K562 (cell line): ENCODE results near the gene GPR37. TPM values are rescaled to one million over a fixed set of nuclear protein-coding genes. Genes with fewer than 3 reads are reported as not detected.

ENCODE experiments used
- ATAC-seq: fragments of 200-7000 bp; cut with Tn5 transposase; 3 replicates; pipeline ENCODE4 v1.9.1; 2020; ENCODE audit warnings: moderate library complexity
- BruUV-seq: library from RNA; stranded (reverse); fragments of 400-500 nt; replicated peaks from 2 replicates; lab custom pipeline; 2021; lab: Mats Ljungman, UMichigan
- CTCF ChIA-PET: fragments of 300-600 bp; formaldehyde crosslinking; extraction: SDS; loops from one replicate; lab custom pipeline; 2021; ENCODE audit warnings: low intra/inter-chr PET ratio; lab: Yijun Ruan, JAX
- POLR2A ChIA-PET: fragments of 300-600, 350-650 bp; sonication (Branson Sonifier 250); formaldehyde crosslinking; extraction: SDS; loops from one replicate; lab custom pipeline; 2021; ENCODE audit warnings: antibody characterized with exemption, inconsistent platforms; lab: Yijun Ruan, JAX
- DNase-seq, 4 experiments: peaks; one replicate each; pipeline versions ENCODE4 v3.0.0 to v3.0.0-alpha.2; 2011 to 2018; ENCODE audit warnings: low spot score in 3 of 4, mixed read lengths in 3 of 4; ENCODE audit errors: extremely low read depth in 1 of 4
- FAIRE-seq: peaks from 2 replicates; lab custom pipeline; 2011; peaks lifted over from hg19 to GRCh38; lab: Jason Lieb, UNC
- H2AFZ ChIP-seq: 2 replicates; pipeline ENCODE4 v1.6.0; 2011; ENCODE audit warnings: low read depth, low read length, control low read depth, inconsistent platforms
- H3K27ac ChIP-seq: fragments of 200-600 bp; 3 replicates; pipeline ENCODE4 v1.8.0; 2011; ENCODE audit warnings: low read depth, mild to moderate bottlenecking, control low read depth, inconsistent platforms, low read length, moderate library complexity, mixed read lengths; ENCODE audit errors: extremely low read depth
- H3K27me3 ChIP-seq, 2 experiments: fragments of 300-600 bp in 1 of 2; 2 replicates in 1 of 2; 3 replicates in 1 of 2; pipeline versions ENCODE4 v1.6.0 to v1.8.0; 2011; ENCODE audit warnings: inconsistent platforms in 2 of 2, low read length in 2 of 2, mild to moderate bottlenecking in 1 of 2, mixed read lengths in 1 of 2, moderate library complexity in 1 of 2; ENCODE audit not compliant: control insufficient read depth in 2 of 2, insufficient read depth in 2 of 2
- H3K36me3 ChIP-seq: fragments of 300-600 bp; 3 replicates; pipeline ENCODE4 v1.8.0; 2011; ENCODE audit warnings: mild to moderate bottlenecking, low read length, inconsistent platforms; ENCODE audit not compliant: control insufficient read depth, insufficient read depth
- H3K4me1 ChIP-seq, 2 experiments: fragments of 200-600 bp in 1 of 2; replicated peaks in 1 of 2; 2 replicates in 1 of 2; 3 replicates in 1 of 2; pipeline versions ENCODE4 v1.5.1 to v1.8.0; 2011; ENCODE audit warnings: inconsistent platforms in 2 of 2, low read length in 2 of 2, mild to moderate bottlenecking in 1 of 2, mixed read lengths in 1 of 2, moderate library complexity in 1 of 2; ENCODE audit not compliant: control insufficient read depth in 2 of 2, insufficient read depth in 2 of 2
- H3K4me2 ChIP-seq: 2 replicates; pipeline ENCODE4 v1.6.1; 2011; ENCODE audit warnings: low read length, control low read depth, inconsistent platforms, mixed read lengths; ENCODE audit not compliant: insufficient read depth
- H3K4me3 ChIP-seq: fragments of 200-600 bp; sonication (generic), shearing (Covaris generic); 2 replicates; pipeline ENCODE4 v1.5.1; 2016; ENCODE audit warnings: control low read depth, inconsistent platforms
- H3K79me2 ChIP-seq: fragments of 200-600 bp; 3 replicates; pipeline ENCODE4 v1.8.0; 2011; ENCODE audit warnings: low read length, inconsistent platforms; ENCODE audit not compliant: control insufficient read depth, insufficient read depth
- H3K9ac ChIP-seq, 2 experiments: 2 replicates each; pipeline versions ENCODE4 v1.6.0 to v1.6.1; 2011; ENCODE audit warnings: low read depth in 2 of 2, low read length in 2 of 2, control low read depth in 1 of 2, inconsistent platforms in 1 of 2, mild to moderate bottlenecking in 1 of 2, mixed read lengths in 1 of 2; ENCODE audit not compliant: insufficient read depth in 1 of 2
- H3K9me1 ChIP-seq: one replicate; pipeline ENCODE4 v1.6.0; 2011; ENCODE audit warnings: inconsistent platforms, mild to moderate bottlenecking, low read length, moderate library complexity; ENCODE audit not compliant: control insufficient read depth, insufficient read depth
- H3K9me3 ChIP-seq: replicated peaks from 2 replicates; pipeline ENCODE4 v1.5.1; 2011; ENCODE audit warnings: low read depth, low read length, inconsistent platforms; ENCODE audit not compliant: control insufficient read depth, insufficient read depth
- H4K20me1 ChIP-seq: replicated peaks from 2 replicates; pipeline ENCODE4 v1.6.1; 2011; ENCODE audit warnings: low read length, inconsistent platforms, mixed read lengths; ENCODE audit not compliant: control insufficient read depth, insufficient read depth
- CBFA2T3 ChIP-seq: fragments of 450-650 bp; IDR thresholded peaks from 2 replicates; pipeline ENCODE4 v1.6.1; 2017
- CHD1 ChIP-seq: fragments of 200-600 bp; sonication (generic); IDR thresholded peaks from one replicate; pipeline ENCODE4 v1.6.1; 2012; ENCODE audit warnings: mild to moderate bottlenecking, moderate library complexity, low read length, inconsistent platforms
- ERF ChIP-seq: fragments of 450-650 bp; formaldehyde crosslinking; IDR thresholded peaks from 2 replicates; pipeline ENCODE4 v1.4.0; 2020; ENCODE audit warnings: mild to moderate bottlenecking, mixed read lengths
- ESRRB ChIP-seq: fragments of 250-450 bp; sonication (Bioruptor Pico); IDR thresholded peaks from 2 replicates; pipeline ENCODE4 v1.5.0; 2020; ENCODE audit warnings: mild to moderate bottlenecking, moderate library complexity, borderline replicate concordance
- ETV6 ChIP-seq, 3 experiments: fragments of 150-350 bp in 1 of 3; sonication (generic) in 1 of 3; formaldehyde crosslinking in 1 of 3; IDR thresholded peaks; 2 replicates each; pipeline versions ENCODE4 v1.6.1 to v1.8.0; 2014 to 2022; ENCODE audit warnings: borderline replicate concordance in 2 of 3, low read depth in 2 of 3, antibody characterized with exemption in 1 of 3, low read length in 1 of 3, mild to moderate bottlenecking in 1 of 3, missing genetic modification reagents in 1 of 3
- FOS ChIP-seq: IDR thresholded peaks from 3 replicates; pipeline ENCODE4 v1.6.1; 2011; ENCODE audit not compliant: insufficient read length; ENCODE audit errors: extremely low read depth
- HIVEP1 ChIP-seq: fragments of 250-450 bp; sonication (Bioruptor Pico); IDR thresholded peaks from 2 replicates; pipeline ENCODE4 v1.4.0; 2020; ENCODE audit warnings: mild to moderate bottlenecking
- NCOR1 ChIP-seq: fragments of 450-650 bp; IDR thresholded peaks from 2 replicates; pipeline ENCODE4 v1.6.1; 2016; ENCODE audit warnings: mild to moderate bottlenecking, moderate library complexity
- SMAD1 ChIP-seq: fragments of 150-350 bp; IDR thresholded peaks from 2 replicates; pipeline ENCODE4 v1.6.1; 2014; ENCODE audit warnings: low read length, low read depth; ENCODE audit not compliant: partially characterized antibody
- TEAD2 ChIP-seq: fragments of 450-650 bp; IDR thresholded peaks from 2 replicates; pipeline ENCODE4 v1.6.1; 2016; ENCODE audit warnings: missing genetic modification characterization, control low read depth, missing compliant biosample characterization
- ZBED1 ChIP-seq: IDR thresholded peaks from 2 replicates; pipeline ENCODE4 v1.6.1; 2014
- ZBTB2 ChIP-seq: fragments of 450-650 bp; IDR thresholded peaks from 2 replicates; pipeline ENCODE4 v1.6.1; 2016; ENCODE audit warnings: antibody characterized with exemption
- ZNF197 ChIP-seq: fragments of 200-800 bp; sonication (Bioruptor generic); IDR thresholded peaks from 2 replicates; pipeline ENCODE4 v1.6.1; 2016; ENCODE audit warnings: low read depth, missing genetic modification characterization, missing compliant biosample characterization
- ZNF561 ChIP-seq: fragments of 450-650 bp; formaldehyde crosslinking; conservative IDR thresholded peaks from 2 replicates; pipeline ENCODE4 v1.4.0; 2020; ENCODE audit warnings: mild to moderate bottlenecking, moderate library complexity
- WGBS: fragments of 100-300 bp; shearing (Covaris generic); methylation state at CpG from one replicate; pipeline ENCODE4 v1.1.6; 2016; ENCODE audit warnings: low coverage, mixed read lengths; ENCODE audit not compliant: insufficient coverage; ENCODE audit errors: missing lambda C conversion rate; 5-methylcytosine and 5-hydroxymethylcytosine counted together
- in situ Hi-C: fragments of 300-500 bp; cut with MboI; formaldehyde crosslinking; loops from 4 replicates; pipeline ENCODE4 v1.15.0; 2018; ENCODE audit warnings: inconsistent platforms, mixed read lengths
- intact Hi-C: fragments of 100-400 bp; cut with micrococcal nuclease; formaldehyde crosslinking; loops from 2 replicates; pipeline ENCODE4 v1.14.2; 2022
- polyA plus RNA-seq, 8 experiments: library from polyadenylated mRNA; depleted of rRNA in 4 of 8; stranded (reverse) in 5 of 8; unstranded in 3 of 8; fragments of >200 nt; fragmentation: Nextera tagmentation in 2 of 8; fragmentation: Illumina TruSeq in 1 of 8; extraction: Ambion mirVana in 2 of 8; extraction: Trizol in 1 of 8; gene quantifications; 2 replicates each; pipeline versions ENCODE4 v1.2.1 to v1.2.3, GENCODE V29; 2011 to 2014; ENCODE audit warnings: inconsistent platforms in 1 of 8, missing spikeins in 1 of 8
- total RNA-seq, 7 experiments: library from RNA; depleted of rRNA in 6 of 7; stranded (reverse); fragments of >200 nt in 6 of 7; fragmentation: Illumina TruSeq in 2 of 7; extraction: Trizol in 2 of 7; gene quantifications; 2 replicates each; pipeline versions ENCODE4 v1.2.1 to v1.2.3, GENCODE V29; 2011 to 2021; ENCODE audit warnings: low replicate concordance in 1 of 7

GPR37 gene
- total and polyA plus RNA-seq, 9 of the 15 experiments (the other 6 are each of a cell fraction or from before 2014, with no cell fraction given), result 0.03 TPM; not detected in 8

- TF ChIP-seq ZNF197 (no peak), FOS (no peak), ZBTB2 (no peak), ETV6 (IDR thresholded peaks at IDR 0.05; ENCODE audit: borderline replicate concordance in 1 of 2, low read depth in 2 of 2, low read length in 1 of 2) (no peak), ETV6 (CRISPR knock-in tag; IDR thresholded peaks at IDR 0.05; ENCODE audit: borderline replicate concordance) (no peak)
Observed at GRCh38 chr7:124761164-124761715, 4.4 kb downstream of the GPR37 start (continued).

DNA sequence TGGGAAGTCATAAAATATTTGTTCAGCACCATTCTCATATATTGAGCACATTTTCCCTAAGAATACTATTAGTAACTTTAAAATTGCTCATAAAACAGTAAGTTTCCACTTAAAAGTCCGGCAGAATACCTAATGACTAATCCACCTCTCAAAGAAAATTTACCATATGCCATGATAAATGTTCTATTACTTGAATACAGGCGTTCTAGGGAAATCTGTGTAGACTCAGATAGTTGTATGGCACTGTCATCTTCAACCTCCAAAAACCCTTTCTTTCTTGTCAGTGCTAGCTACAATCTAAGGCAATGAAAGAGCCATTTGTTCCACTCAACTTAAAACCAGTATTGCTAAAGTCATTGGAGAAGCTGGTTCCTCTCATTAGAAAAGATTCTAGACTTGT, 7.3 kb downstream of the GPR37 start:
- POLR2A ChIA-PET, result no interaction called here
- no TSS peak for BruUV-seq

More for the DNA sequence above, 7.3 kb downstream of the GPR37 start:
- Histone ChIP-seq H3K27me3 (no peaks in the 10 kb centered on the region), H3K9me1 (no peaks in the 10 kb centered on the region), H3K27ac (no peak overlapping the region), H3K9ac (no peak overlapping the region), H3K79me2 (no peaks in the 10 kb centered on the region), H2AFZ (no peak overlapping the region), H3K4me3 (no peak overlapping the region), H3K36me3 (no peaks in the 10 kb centered on the region), H3K4me1 (no peaks in the 10 kb centered on the region), H3K9me3 (no peaks in the 10 kb centered on the region), H3K4me2 (no peak overlapping the region), H4K20me1 (no peaks in the 10 kb centered on the region)
- CTCF ChIA-PET, result no interaction called here
- WGBS, result 0% methylated on average over 2 of the region's 2 CpGs
- intact Hi-C loops (no loop called here), in situ Hi-C loops (no loop called here)
- no peak for FAIRE-seq
- TF ChIP-seq TEAD2 (no peak), ZNF561 (CRISPR knock-in tag) (no peak), CBFA2T3 (no peak), HIVEP1 (CRISPR knock-in tag) (no peak), ESRRB (CRISPR knock-in tag) (no peak), ZBED1 (no peak), NCOR1 (no peak), SMAD1 (no peak), ERF (CRISPR knock-in tag) (no peak), CHD1 (no peak)
- no peak for ATAC-seq
- DNase-seq, result no peak
